Neutrophil (primary cell): ENCODE measurements around the gene BLNK.

ENCODE experiments used
- H3K27ac ChIP-seq: fragments of 200-600 bp; sonication (generic); 2 replicates; pipeline ENCODE4 v1.5.1; 2016; ENCODE audit warnings: mild to moderate bottlenecking, moderate library complexity
- H3K27me3 ChIP-seq: fragments of 200-600 bp; sonication (generic); 2 replicates; pipeline ENCODE4 v1.6.0; 2016; ENCODE audit warnings: mild to moderate bottlenecking
- H3K36me3 ChIP-seq: fragments of 200-600 bp; sonication (generic); 2 replicates; pipeline ENCODE4 v1.5.1; 2017
- H3K4me1 ChIP-seq, 2 experiments: fragments of 200-600 bp in 1 of 2; sonication (generic) in 1 of 2; 1 replicate in 1 of 2; 2 replicates in 1 of 2; pipeline versions ENCODE4 v1.5.1 to v1.6.1; 2013 to 2016; ENCODE audit warnings: low read depth in 1 of 2, low read length in 1 of 2, mild to moderate bottlenecking in 1 of 2, moderate library complexity in 1 of 2; ENCODE audit not compliant: control insufficient read depth in 1 of 2, insufficient read depth in 1 of 2
- H3K4me3 ChIP-seq, 2 experiments: fragments of 200-600 bp in 1 of 2; sonication (generic) in 1 of 2; 1 replicate in 1 of 2; 2 replicates in 1 of 2; pipeline ENCODE4 v1.5.1; 2013 to 2016; ENCODE audit warnings: low read depth in 1 of 2, low read length in 1 of 2, mild to moderate bottlenecking in 1 of 2, moderate library complexity in 1 of 2
- H3K9me3 ChIP-seq: fragments of 200-600 bp; sonication (generic); 2 replicates; pipeline ENCODE4 v1.5.1; 2016
- TF ChIP-seq, protein P1 (sequence below): fragments of 200-600 bp; sonication (generic); IDR thresholded peaks from 2 replicates; pipeline ENCODE4 v1.5.1; 2016; ENCODE audit warnings: antibody characterized with exemption

The BLNK gene

GRCh38 chr10:96276831-96277230 lies 5.5 kb upstream of the BLNK start:
- TF ChIP-seq, protein P1, sequence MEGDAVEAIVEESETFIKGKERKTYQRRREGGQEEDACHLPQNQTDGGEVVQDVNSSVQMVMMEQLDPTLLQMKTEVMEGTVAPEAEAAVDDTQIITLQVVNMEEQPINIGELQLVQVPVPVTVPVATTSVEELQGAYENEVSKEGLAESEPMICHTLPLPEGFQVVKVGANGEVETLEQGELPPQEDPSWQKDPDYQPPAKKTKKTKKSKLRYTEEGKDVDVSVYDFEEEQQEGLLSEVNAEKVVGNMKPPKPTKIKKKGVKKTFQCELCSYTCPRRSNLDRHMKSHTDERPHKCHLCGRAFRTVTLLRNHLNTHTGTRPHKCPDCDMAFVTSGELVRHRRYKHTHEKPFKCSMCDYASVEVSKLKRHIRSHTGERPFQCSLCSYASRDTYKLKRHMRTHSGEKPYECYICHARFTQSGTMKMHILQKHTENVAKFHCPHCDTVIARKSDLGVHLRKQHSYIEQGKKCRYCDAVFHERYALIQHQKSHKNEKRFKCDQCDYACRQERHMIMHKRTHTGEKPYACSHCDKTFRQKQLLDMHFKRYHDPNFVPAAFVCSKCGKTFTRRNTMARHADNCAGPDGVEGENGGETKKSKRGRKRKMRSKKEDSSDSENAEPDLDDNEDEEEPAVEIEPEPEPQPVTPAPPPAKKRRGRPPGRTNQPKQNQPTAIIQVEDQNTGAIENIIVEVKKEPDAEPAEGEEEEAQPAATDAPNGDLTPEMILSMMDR = no peak
- Histone ChIP-seq H3K27ac (no peak overlapping the region), H3K9me3 (no peaks in the 10 kb centered on the region), H3K4me3 (no peak overlapping the region), H3K36me3 (no peaks in the 10 kb centered on the region), H3K4me1 (no peaks in the 10 kb centered on the region), H3K27me3 (no peaks in the 10 kb centered on the region)

GRCh38 chr10:96276426-96276825 lies 5.1 kb upstream of the BLNK start:
- TF ChIP-seq, protein P1 = no peak
- Histone ChIP-seq H3K9me3 (no peaks in the 10 kb centered on the region), H3K27me3 (no peaks in the 10 kb centered on the region), H3K4me1 (peaks cover 0 to 3% of the 10 kb centered on the region in 2 experiments), H3K4me3 (no peak overlapping the region), H3K27ac (no peak overlapping the region), H3K36me3 (no peaks in the 10 kb centered on the region)

- H3K4me1 ChIP-seq = peaks cover 0 to 7% of the 10 kb centered on the region in 2 experiments
- H3K4me3 ChIP-seq = no peak overlapping the region
- H3K36me3 ChIP-seq = no peaks in the 10 kb centered on the region
- H3K27me3 ChIP-seq = no peaks in the 10 kb centered on the region
- no peak overlapping the region for H3K27ac ChIP-seq
- TF ChIP-seq, protein P1 = no peak
- no peaks in the 10 kb centered on the region for H3K9me3 ChIP-seq
Measured at GRCh38 chr10:96275685-96276418, 4.5 kb upstream of the BLNK start.

DNA sequence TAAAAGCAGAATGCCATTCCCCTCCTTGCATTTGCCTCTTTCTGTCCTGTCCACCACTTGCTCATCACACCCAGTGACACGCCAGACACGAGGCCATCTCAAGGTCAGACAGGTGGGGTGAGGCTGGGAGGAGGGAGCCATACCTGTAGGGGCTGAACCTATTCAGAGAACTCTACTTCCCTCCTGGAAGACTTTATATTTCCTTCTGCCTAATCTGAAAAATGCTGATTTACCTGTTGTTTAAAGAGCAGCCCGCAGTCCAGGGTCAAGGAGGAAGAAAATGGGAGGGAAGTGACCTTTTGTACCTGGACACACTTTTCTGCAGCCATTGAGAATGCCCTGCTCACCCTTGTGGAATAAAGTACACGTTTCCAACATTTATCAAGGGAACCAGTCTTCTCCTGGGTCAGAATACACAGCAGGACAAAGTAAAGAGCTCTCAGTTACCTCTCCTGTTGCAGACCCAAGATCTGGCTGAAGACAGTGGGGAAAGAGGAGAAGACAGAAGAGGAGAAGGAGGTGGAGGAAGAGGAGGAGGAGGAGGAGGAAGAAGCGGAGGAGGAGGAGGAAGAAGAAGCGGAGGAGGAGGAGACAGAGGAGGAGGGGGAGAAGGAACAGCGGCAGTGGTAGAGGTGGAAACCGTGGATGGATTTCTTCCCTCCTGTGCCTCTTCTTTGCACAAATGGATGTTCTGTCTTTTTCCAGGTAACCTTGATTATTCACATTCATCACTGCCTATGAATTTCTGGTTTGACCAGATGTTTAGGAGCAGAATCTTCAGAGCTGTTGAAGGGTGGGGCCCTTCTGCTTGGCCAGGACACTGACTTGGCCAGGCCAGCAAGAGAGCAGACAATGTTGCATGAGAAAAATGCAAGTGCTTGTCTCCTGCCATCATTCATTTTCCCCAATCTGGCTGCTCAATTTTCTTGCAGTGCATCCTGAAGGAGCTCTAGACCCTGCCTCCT lies 1.2 kb upstream of the BLNK start:
- H3K4me1 ChIP-seq = peaks cover 0 to 7% of the 10 kb centered on the region in 2 experiments
- H3K36me3 ChIP-seq = no peaks in the 10 kb centered on the region
- TF ChIP-seq, protein P1 = no peak
- H3K27ac ChIP-seq = no peak overlapping the region
- H3K9me3 ChIP-seq = no peaks in the 10 kb centered on the region
- H3K4me3 ChIP-seq = no peak overlapping the region
- H3K27me3 ChIP-seq = no peaks in the 10 kb centered on the region

DNA sequence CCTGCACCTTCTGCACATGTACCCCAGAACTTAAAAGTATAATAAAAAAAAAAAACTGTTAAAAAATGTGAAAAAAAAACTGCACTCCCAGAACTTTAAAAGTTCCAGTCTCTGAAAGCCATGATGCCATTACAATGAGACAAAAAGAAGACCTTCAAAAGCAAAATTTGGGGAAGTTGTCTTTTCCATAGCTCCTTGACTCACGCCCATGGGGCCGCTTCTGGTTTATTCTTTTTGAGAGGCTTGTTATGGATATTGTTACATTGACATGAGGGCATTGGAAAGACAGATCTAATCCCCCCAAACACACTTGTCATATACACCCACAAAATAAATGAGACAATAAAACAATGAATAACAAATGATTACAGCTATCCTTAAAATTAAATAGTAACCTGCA lies 798 bp downstream of the BLNK start:
- Histone ChIP-seq H3K27me3 (no peaks in the 10 kb centered on the region), H3K9me3 (no peaks in the 10 kb centered on the region), H3K27ac (no peak overlapping the region), H3K36me3 (no peaks in the 10 kb centered on the region), H3K4me3 (no peak overlapping the region), H3K4me1 (peaks cover 0 to 7% of the 10 kb centered on the region in 2 experiments)
- TF ChIP-seq, protein P1 = no peak
